ENCODE data around the gene HOXA3. TPM values are rescaled to one million over a fixed set of nuclear protein-coding genes. Genes with fewer than 3 reads are reported as not detected.

The HOXA3 gene
- total RNA-seq (2013) = 0.02 TPM
- polyA plus RNA-seq = not detected
- not detected in 2 replicates for polyA minus RNA-seq
- 0 to 1.2 (median 0.15) reads per million in 11 experiments for total RNA-seq

GRCh38 chr7:27151931-27152815, at the start of gene HOXA3:
HOXA3 (minus strand) TSS chr7:27152583; CDS start chr7:27110640, 41,943 bp downstream.
- H3K9me3 ChIP-seq (replicated peaks in 1 of 2; ENCODE audit: control insufficient read depth in 1 of 2, insufficient read depth in 1 of 2, low read length in 2 of 2) = peaks cover 4 to 66% of the 10 kb centered on the region in 2 donors
- H3K4me2 ChIP-seq (replicated peaks; ENCODE audit: extremely low read depth, low read length, poor library complexity, severe bottlenecking) = peak within 1 kb of the TSS; percentile 73
- no peaks in the 10 kb centered on the region for H3K36me3 ChIP-seq (replicated peaks in 1 of 2; ENCODE audit: control insufficient read depth in 1 of 2, insufficient read depth in 2 of 2, low read length in 2 of 2)
- TF ChIP-seq CTCF (IDR thresholded peaks at IDR 0.05) = no peak
- no peaks in the 10 kb centered on the region for H4K20me1 ChIP-seq (ENCODE audit: insufficient read depth, low read length)
- peak within 1 kb of the TSS; percentile 67 for H2AFZ ChIP-seq (ENCODE audit: insufficient read depth, low read depth, low read length, poor library complexity, severe bottlenecking)
- peak within 1 kb of the TSS; percentile 78 to 94 for H3K4me3 Mint-ChIP-seq
- peaks cover 0 to 57% (median 29%) of the 10 kb centered on the region in 7 donors for H3K9me3 Mint-ChIP-seq
- H3K36me3 Mint-ChIP-seq = peaks cover 14 to 28% of the 10 kb centered on the region in 2 donors
- peaks cover 93 to 100% (median 99%) of the 10 kb centered on the region in 3 donors for H3K27me3 Mint-ChIP-seq (ENCODE audit: low read depth in 3 of 3)
- under 1% methylated on average over 44 of the region's 53 CpGs for WGBS (ENCODE audit: insufficient coverage)
- H3K9ac ChIP-seq (ENCODE audit: insufficient read depth, low read length, poor library complexity, severe bottlenecking) = no peak within 1 kb of the TSS
- H3K4me1 ChIP-seq (ENCODE audit: control insufficient read depth in 1 of 2, insufficient read depth in 2 of 2, low read length in 2 of 2) = peaks cover 63 to 68% of the 10 kb centered on the region in 2 donors
- no peaks in the 10 kb centered on the region for H3K79me2 ChIP-seq (ENCODE audit: insufficient read depth, low read length)
- intact Hi-C loops (cut with micrococcal nuclease) = loop anchor here (2.0 to 5.0 kb wide), 3 partner anchors 17 to 1290 kb away; partner anchors contain the start of gene HOXA11 (in 2 of the 2)
- peaks cover 92 to 100% of the 10 kb centered on the region in 2 donors for H3K27me3 ChIP-seq (ENCODE audit: control insufficient read depth in 2 of 2, insufficient read depth in 2 of 2, low read length in 2 of 2)
- no peak for DNase-seq
- peak within 1 kb of the TSS in 2 of 7 donors; percentile 37 to 79 for H3K27ac Mint-ChIP-seq
- peak within 1 kb of the TSS in 1 of 3 experiments; percentile 66 for H3K4me3 ChIP-seq (replicated peaks in 1 of 3; ENCODE audit: low read depth in 2 of 3, low read length in 3 of 3)
- no peak within 1 kb of the TSS for H3K27ac ChIP-seq (ENCODE audit: low read depth in 1 of 2, low read length in 2 of 2)
- peaks cover 66% of the 10 kb centered on the region for H3K4me1 Mint-ChIP-seq

- H3K36me3 Mint-ChIP-seq = peaks cover 8 to 23% of the 10 kb centered on the region in 2 donors
- peak overlapping the region; percentile 78 for H3K4me2 ChIP-seq (replicated peaks; ENCODE audit: extremely low read depth, low read length, poor library complexity, severe bottlenecking)
- H3K27ac Mint-ChIP-seq = peak overlapping the region in 1 of 7 donors; percentile 62
- peak overlapping the region; percentile 78 to 95 for H3K4me3 Mint-ChIP-seq
- TF ChIP-seq CTCF (IDR thresholded peaks at IDR 0.05) = no peak
- H3K79me2 ChIP-seq (ENCODE audit: insufficient read depth, low read length) = no peaks in the 10 kb centered on the region
- H3K4me1 Mint-ChIP-seq = peaks cover 61% of the 10 kb centered on the region
- peaks cover 88 to 94% of the 10 kb centered on the region in 2 donors for H3K27me3 ChIP-seq (ENCODE audit: control insufficient read depth in 2 of 2, insufficient read depth in 2 of 2, low read length in 2 of 2)
- peak overlapping the region in 2 of 3 experiments; percentile 15 to 72 for H3K4me3 ChIP-seq (replicated peaks in 1 of 3; ENCODE audit: low read depth in 2 of 3, low read length in 3 of 3)
- intact Hi-C loops (cut with micrococcal nuclease) = loop anchor here (5.0 to 10.0 kb wide), 3 partner anchors 34 to 893 kb away; partner anchors contain the start of genes EVX1 (in 1 of the 2) and HOXA9 (in 1 of the 2)
- H2AFZ ChIP-seq (ENCODE audit: insufficient read depth, low read depth, low read length, poor library complexity, severe bottlenecking) = peak overlapping the region; percentile 18
- DNase-seq = no peak
- no peak overlapping the region for H3K27ac ChIP-seq (ENCODE audit: low read depth in 1 of 2, low read length in 2 of 2)
- H3K9me3 ChIP-seq (replicated peaks in 1 of 2; ENCODE audit: control insufficient read depth in 1 of 2, insufficient read depth in 1 of 2, low read length in 2 of 2) = peaks cover 0 to 47% of the 10 kb centered on the region in 2 donors
- H3K9me3 Mint-ChIP-seq = peaks cover 0 to 48% (median 31%) of the 10 kb centered on the region in 7 donors
- no peak overlapping the region for H3K9ac ChIP-seq (ENCODE audit: insufficient read depth, low read length, poor library complexity, severe bottlenecking)
- H4K20me1 ChIP-seq (ENCODE audit: insufficient read depth, low read length) = no peaks in the 10 kb centered on the region
- H3K4me1 ChIP-seq (ENCODE audit: control insufficient read depth in 1 of 2, insufficient read depth in 2 of 2, low read length in 2 of 2) = peaks cover 41 to 48% of the 10 kb centered on the region in 2 donors
- no peaks in the 10 kb centered on the region for H3K36me3 ChIP-seq (replicated peaks in 1 of 2; ENCODE audit: control insufficient read depth in 1 of 2, insufficient read depth in 2 of 2, low read length in 2 of 2)
- peaks cover 90 to 96% (median 93%) of the 10 kb centered on the region in 3 donors for H3K27me3 Mint-ChIP-seq (ENCODE audit: low read depth in 3 of 3)
- WGBS (ENCODE audit: insufficient coverage) = 0% methylated on average over 1 of the region's 4 CpGs
Measured at GRCh38 chr7:27201580-27202017, 49.2 kb upstream of the HOXA3 start.

All from CD14-positive monocyte (primary cell).